Fibroblast of villous mesenchyme (primary cell): ENCODE measurements around the gene DNASE1L1. TPM values are rescaled to one million over a fixed set of nuclear protein-coding genes. Genes with fewer than 3 reads are reported as not detected.

Experiments used
- DNase-seq: peaks from one replicate; pipeline ENCODE4 v3.0.0-alpha.2; 2010; ENCODE audit warnings: low read depth
- H3K4me3 ChIP-seq: 2 replicates; pipeline ENCODE4 v1.5.1; 2011; ENCODE audit warnings: low read depth, mild to moderate bottlenecking, low read length
- CTCF ChIP-seq: IDR thresholded peaks from 2 replicates; pipeline ENCODE4 v1.5.1; 2012; ENCODE audit warnings: low read depth, mild to moderate bottlenecking, low read length; ENCODE audit not compliant: insufficient read depth
- total RNA-seq: library from RNA; depleted of rRNA; stranded (reverse); fragments of >200 nt; gene quantifications from 2 replicates; pipeline ENCODE4 v1.2.3, GENCODE V29; 2012

Gene DNASE1L1
- total RNA-seq, 1 donor = 53.5 TPM

- DNase-seq = peak; percentile 23
- no peak for TF ChIP-seq CTCF
- H3K4me3 ChIP-seq = peak overlapping the region; percentile 72
Observed at GRCh38 chrX:154436374-154436982, 27.4 kb upstream of the DNASE1L1 start.

GRCh38 chrX:154435171-154435733 is 26.2 kb upstream of the DNASE1L1 start:
- no peak for TF ChIP-seq CTCF
- no peak overlapping the region for H3K4me3 ChIP-seq
- DNase-seq = no peak

GRCh38 chrX:154434394-154435168 is 25.5 kb upstream of the DNASE1L1 start:
- no peak for DNase-seq
- H3K4me3 ChIP-seq = no peak overlapping the region
- TF ChIP-seq CTCF = no peak

GRCh38 chrX:154433605-154434004 is 24.6 kb upstream of the DNASE1L1 start:
- TF ChIP-seq CTCF = no peak
- no peak overlapping the region for H3K4me3 ChIP-seq
- no peak for DNase-seq

GRCh38 chrX:154432210-154432609 is 23.2 kb upstream of the DNASE1L1 start:
- DNase-seq = no peak
- no peak for TF ChIP-seq CTCF
- no peak overlapping the region for H3K4me3 ChIP-seq

- no peak overlapping the region for H3K4me3 ChIP-seq
- no peak for DNase-seq
- TF ChIP-seq CTCF = no peak
Observed at GRCh38 chrX:154431341-154431740, 22.3 kb upstream of the DNASE1L1 start.
